Retinal pigment epithelial cell (primary cell): ENCODE measurements around the gene RUSF1.

Source experiments
- DNase-seq: peaks from one replicate; pipeline ENCODE4 v3.0.0-alpha.2; 2010; ENCODE audit warnings: low read depth
- H3K4me3 ChIP-seq: 2 replicates; pipeline ENCODE4 v1.5.1; 2011; ENCODE audit warnings: mild to moderate bottlenecking, low read length, control low read depth, moderate library complexity
- CTCF ChIP-seq: conservative IDR thresholded peaks from 2 replicates; pipeline ENCODE4 v1.5.1; 2011; ENCODE audit warnings: low read depth, low read length, control low read depth, inconsistent platforms

Gene RUSF1

GRCh38 chr16:31440516-31441184, 67.5 kb downstream of the RUSF1 start:
- no peak overlapping the region for H3K4me3 ChIP-seq

GRCh38 chr16:31439519-31439918, 68.7 kb downstream of the RUSF1 start:
- no peak for DNase-seq
- no peak overlapping the region for H3K4me3 ChIP-seq
- TF ChIP-seq CTCF = no peak

More at GRCh38 chr16:31440516-31441184, 67.5 kb downstream of the RUSF1 start:
- DNase-seq = no peak
- no peak for TF ChIP-seq CTCF
